Measurements from ENCODE around the gene ABHD2.

ABHD2 gene

GRCh38 chr15:89108835-89109234 lies 20.6 kb downstream of the ABHD2 start:
- peaks cover 8% of the 10 kb centered on the region for H3K36me3 ChIP-seq (ENCODE audit: control insufficient read depth, insufficient read depth, low read length)
- DNase-seq: no peak
- no peak overlapping the region for H3K4me3 ChIP-seq (ENCODE audit: insufficient read depth, low read depth, low read length, poor library complexity, severe bottlenecking)
- no peaks in the 10 kb centered on the region for H3K27me3 ChIP-seq (replicated peaks; ENCODE audit: control insufficient read depth, insufficient read depth, low read length, poor library complexity, severe bottlenecking)
- no peaks in the 10 kb centered on the region for H3K9me3 ChIP-seq (ENCODE audit: control insufficient read depth, low read length)
- no peak overlapping the region for H3K27ac ChIP-seq (ENCODE audit: insufficient read depth, low read length, poor library complexity, severe bottlenecking)
- H3K4me1 ChIP-seq (ENCODE audit: control insufficient read depth, insufficient read depth, low read length, poor library complexity, severe bottlenecking): no peaks in the 10 kb centered on the region

DNA sequence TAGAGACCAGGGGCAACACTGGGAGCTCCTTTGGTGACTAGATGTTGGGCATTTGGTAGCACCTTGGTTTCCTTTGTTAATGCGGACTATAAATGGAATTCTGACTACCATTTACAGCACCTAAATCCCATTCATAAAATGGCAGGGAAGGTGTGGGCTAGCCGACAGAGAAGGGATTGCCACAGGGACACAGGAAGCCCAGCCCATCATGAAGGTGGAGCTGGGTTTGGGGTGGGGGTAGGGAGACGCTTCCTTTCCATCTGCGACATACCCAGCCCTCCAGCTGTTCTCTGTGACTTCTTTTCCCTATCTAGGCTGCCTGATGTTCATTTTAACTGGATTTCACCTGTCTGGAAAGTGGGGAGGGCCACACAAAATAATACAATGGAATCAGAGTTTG lies 21.0 kb downstream of the ABHD2 start:
- Histone ChIP-seq H3K27ac (ENCODE audit: insufficient read depth, low read length, poor library complexity, severe bottlenecking) (no peak overlapping the region), H3K36me3 (ENCODE audit: control insufficient read depth, insufficient read depth, low read length) (peaks cover 7% of the 10 kb centered on the region), H3K27me3 (replicated peaks; ENCODE audit: control insufficient read depth, insufficient read depth, low read length, poor library complexity, severe bottlenecking) (no peaks in the 10 kb centered on the region), H3K9me3 (ENCODE audit: control insufficient read depth, low read length) (no peaks in the 10 kb centered on the region), H3K4me3 (ENCODE audit: insufficient read depth, low read depth, low read length, poor library complexity, severe bottlenecking) (no peak overlapping the region), H3K4me1 (ENCODE audit: control insufficient read depth, insufficient read depth, low read length, poor library complexity, severe bottlenecking) (no peaks in the 10 kb centered on the region)
- no peak for DNase-seq

DNA sequence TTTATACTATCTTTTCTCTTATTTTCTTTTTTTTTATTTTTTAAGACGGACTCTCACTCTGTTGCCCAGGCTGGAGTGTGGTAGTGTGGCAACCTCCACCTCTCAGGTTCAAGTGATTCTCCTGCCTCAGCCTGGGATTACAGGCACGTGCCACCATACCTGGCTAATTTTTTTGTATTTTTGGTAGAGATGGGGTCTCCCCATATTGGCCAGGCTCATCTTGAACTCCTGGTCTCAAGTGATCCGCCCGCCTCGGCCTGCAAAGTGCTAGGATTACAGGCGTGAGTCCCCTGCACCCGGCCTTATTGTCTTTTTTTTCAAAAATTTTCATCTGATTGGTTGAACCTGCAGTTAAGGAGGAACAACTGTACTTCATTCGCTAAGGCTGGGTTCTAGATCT lies 21.8 kb downstream of the ABHD2 start:
- Histone ChIP-seq H3K27ac (ENCODE audit: insufficient read depth, low read length, poor library complexity, severe bottlenecking) (no peak overlapping the region), H3K36me3 (ENCODE audit: control insufficient read depth, insufficient read depth, low read length) (peaks cover 4% of the 10 kb centered on the region), H3K27me3 (replicated peaks; ENCODE audit: control insufficient read depth, insufficient read depth, low read length, poor library complexity, severe bottlenecking) (no peaks in the 10 kb centered on the region), H3K9me3 (ENCODE audit: control insufficient read depth, low read length) (no peaks in the 10 kb centered on the region), H3K4me1 (ENCODE audit: control insufficient read depth, insufficient read depth, low read length, poor library complexity, severe bottlenecking) (no peaks in the 10 kb centered on the region), H3K4me3 (ENCODE audit: insufficient read depth, low read depth, low read length, poor library complexity, severe bottlenecking) (no peak overlapping the region)
- DNase-seq: no peak

DNA sequence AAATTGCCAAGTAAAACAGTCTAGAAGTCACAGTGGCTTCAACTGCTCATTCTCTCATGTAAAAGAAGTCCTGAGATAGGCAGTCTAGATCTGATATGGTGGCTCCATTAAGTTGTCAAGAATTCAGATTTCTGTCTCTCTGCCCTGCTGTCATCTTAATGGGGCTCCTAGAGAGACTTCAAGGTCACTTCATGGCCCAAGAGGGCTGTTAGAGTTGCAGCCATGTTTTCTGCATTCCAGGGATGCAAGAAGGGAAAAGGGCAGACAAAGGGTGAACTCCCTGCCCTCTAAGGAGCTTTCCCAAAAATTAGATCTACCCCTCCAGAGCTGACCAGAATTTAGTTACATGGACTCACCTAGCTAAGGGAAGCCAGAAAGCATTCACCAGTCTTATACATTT lies 23.1 kb downstream of the ABHD2 start:
- no peaks in the 10 kb centered on the region for H3K9me3 ChIP-seq (ENCODE audit: control insufficient read depth, low read length)
- no peak for DNase-seq
- no peak overlapping the region for H3K4me3 ChIP-seq (ENCODE audit: insufficient read depth, low read depth, low read length, poor library complexity, severe bottlenecking)
- peaks cover 6% of the 10 kb centered on the region for H3K36me3 ChIP-seq (ENCODE audit: control insufficient read depth, insufficient read depth, low read length)
- no peaks in the 10 kb centered on the region for H3K4me1 ChIP-seq (ENCODE audit: control insufficient read depth, insufficient read depth, low read length, poor library complexity, severe bottlenecking)
- no peak overlapping the region for H3K27ac ChIP-seq (ENCODE audit: insufficient read depth, low read length, poor library complexity, severe bottlenecking)
- H3K27me3 ChIP-seq (replicated peaks; ENCODE audit: control insufficient read depth, insufficient read depth, low read length, poor library complexity, severe bottlenecking): no peaks in the 10 kb centered on the region

GRCh38 chr15:89111961-89112340 lies 23.7 kb downstream of the ABHD2 start:
- DNase-seq: no peak
- Histone ChIP-seq H3K27ac (ENCODE audit: insufficient read depth, low read length, poor library complexity, severe bottlenecking) (no peak overlapping the region), H3K36me3 (ENCODE audit: control insufficient read depth, insufficient read depth, low read length) (peaks cover 11% of the 10 kb centered on the region), H3K27me3 (replicated peaks; ENCODE audit: control insufficient read depth, insufficient read depth, low read length, poor library complexity, severe bottlenecking) (no peaks in the 10 kb centered on the region), H3K4me3 (ENCODE audit: insufficient read depth, low read depth, low read length, poor library complexity, severe bottlenecking) (no peak overlapping the region), H3K9me3 (ENCODE audit: control insufficient read depth, low read length) (no peaks in the 10 kb centered on the region), H3K4me1 (ENCODE audit: control insufficient read depth, insufficient read depth, low read length, poor library complexity, severe bottlenecking) (no peaks in the 10 kb centered on the region)

DNA sequence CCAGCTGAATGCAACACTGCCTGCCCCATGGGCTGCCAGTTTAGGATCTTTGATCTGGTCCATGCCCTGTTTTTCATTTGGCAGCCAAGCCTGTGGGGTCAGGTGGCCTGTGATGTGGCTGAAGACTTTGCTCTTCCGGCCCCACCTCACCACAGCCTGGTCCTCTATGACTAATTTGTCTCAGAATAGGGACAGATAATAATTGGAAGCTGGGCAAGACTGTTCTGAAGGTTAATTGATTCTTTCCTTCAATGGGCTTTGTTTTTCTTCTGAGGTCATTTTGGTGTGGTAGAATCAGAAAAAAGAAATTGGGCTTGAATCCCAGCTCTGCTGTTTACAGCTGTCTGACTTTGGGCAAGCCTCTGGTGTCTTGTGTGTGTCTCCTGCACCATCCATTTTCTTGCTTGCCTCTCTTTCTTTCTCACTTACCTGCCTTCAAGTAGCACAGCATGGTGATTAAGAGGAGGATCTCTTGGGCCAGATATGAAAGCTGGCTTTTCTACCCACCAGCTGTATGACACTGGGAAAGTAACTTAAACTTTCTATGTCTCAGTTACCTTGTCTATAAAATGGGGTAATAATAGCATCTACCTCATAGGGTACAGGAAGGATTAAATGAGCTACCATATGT lies 24.2 kb downstream of the ABHD2 start:
- Histone ChIP-seq H3K9me3 (ENCODE audit: control insufficient read depth, low read length) (no peaks in the 10 kb centered on the region), H3K4me3 (ENCODE audit: insufficient read depth, low read depth, low read length, poor library complexity, severe bottlenecking) (no peak overlapping the region), H3K4me1 (ENCODE audit: control insufficient read depth, insufficient read depth, low read length, poor library complexity, severe bottlenecking) (no peaks in the 10 kb centered on the region), H3K27ac (ENCODE audit: insufficient read depth, low read length, poor library complexity, severe bottlenecking) (no peak overlapping the region), H3K27me3 (replicated peaks; ENCODE audit: control insufficient read depth, insufficient read depth, low read length, poor library complexity, severe bottlenecking) (no peaks in the 10 kb centered on the region), H3K36me3 (ENCODE audit: control insufficient read depth, insufficient read depth, low read length) (peaks cover 17% of the 10 kb centered on the region)
- DNase-seq: no peak

GRCh38 chr15:89113296-89114024 lies 25.2 kb downstream of the ABHD2 start:
- Histone ChIP-seq H3K27me3 (replicated peaks; ENCODE audit: control insufficient read depth, insufficient read depth, low read length, poor library complexity, severe bottlenecking) (no peaks in the 10 kb centered on the region), H3K36me3 (ENCODE audit: control insufficient read depth, insufficient read depth, low read length) (peaks cover 24% of the 10 kb centered on the region), H3K4me1 (ENCODE audit: control insufficient read depth, insufficient read depth, low read length, poor library complexity, severe bottlenecking) (no peaks in the 10 kb centered on the region), H3K9me3 (ENCODE audit: control insufficient read depth, low read length) (no peaks in the 10 kb centered on the region), H3K27ac (ENCODE audit: insufficient read depth, low read length, poor library complexity, severe bottlenecking) (no peak overlapping the region), H3K4me3 (ENCODE audit: insufficient read depth, low read depth, low read length, poor library complexity, severe bottlenecking) (no peak overlapping the region)
- DNase-seq: no peak

DNA sequence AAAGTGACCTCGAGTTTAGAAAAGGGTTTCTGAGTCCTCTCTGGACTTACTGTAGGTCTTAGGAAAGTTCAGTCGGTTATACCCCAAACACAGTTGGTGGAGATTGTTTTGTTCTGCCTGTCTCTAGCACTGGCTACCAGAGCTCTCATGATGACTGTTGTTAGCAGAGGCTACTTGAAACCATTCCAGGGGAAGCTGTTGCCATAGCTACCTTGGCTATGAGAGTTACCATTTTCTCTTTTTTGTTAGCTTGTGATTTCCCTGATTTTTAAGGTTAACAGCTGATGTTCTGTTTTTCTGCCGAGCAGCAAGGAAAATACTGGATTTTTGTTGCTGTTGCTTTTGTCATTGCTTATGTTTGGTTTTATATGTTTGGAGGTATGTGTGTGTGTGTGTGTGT lies 26.7 kb downstream of the ABHD2 start:
- no peak for DNase-seq
- no peaks in the 10 kb centered on the region for H3K4me1 ChIP-seq (ENCODE audit: control insufficient read depth, insufficient read depth, low read length, poor library complexity, severe bottlenecking)
- no peak overlapping the region for H3K27ac ChIP-seq (ENCODE audit: insufficient read depth, low read length, poor library complexity, severe bottlenecking)
- H3K9me3 ChIP-seq (ENCODE audit: control insufficient read depth, low read length): no peaks in the 10 kb centered on the region
- H3K36me3 ChIP-seq (ENCODE audit: control insufficient read depth, insufficient read depth, low read length): peaks cover 40% of the 10 kb centered on the region
- no peak overlapping the region for H3K4me3 ChIP-seq (ENCODE audit: insufficient read depth, low read depth, low read length, poor library complexity, severe bottlenecking)
- no peaks in the 10 kb centered on the region for H3K27me3 ChIP-seq (replicated peaks; ENCODE audit: control insufficient read depth, insufficient read depth, low read length, poor library complexity, severe bottlenecking)

GRCh38 chr15:89115547-89115946 lies 27.3 kb downstream of the ABHD2 start:
- Histone ChIP-seq H3K27ac (ENCODE audit: insufficient read depth, low read length, poor library complexity, severe bottlenecking) (no peak overlapping the region), H3K4me3 (ENCODE audit: insufficient read depth, low read depth, low read length, poor library complexity, severe bottlenecking) (no peak overlapping the region), H3K27me3 (replicated peaks; ENCODE audit: control insufficient read depth, insufficient read depth, low read length, poor library complexity, severe bottlenecking) (no peaks in the 10 kb centered on the region), H3K36me3 (ENCODE audit: control insufficient read depth, insufficient read depth, low read length) (peaks cover 40% of the 10 kb centered on the region), H3K9me3 (ENCODE audit: control insufficient read depth, low read length) (no peaks in the 10 kb centered on the region), H3K4me1 (ENCODE audit: control insufficient read depth, insufficient read depth, low read length, poor library complexity, severe bottlenecking) (no peaks in the 10 kb centered on the region)
- no peak for DNase-seq

DNA sequence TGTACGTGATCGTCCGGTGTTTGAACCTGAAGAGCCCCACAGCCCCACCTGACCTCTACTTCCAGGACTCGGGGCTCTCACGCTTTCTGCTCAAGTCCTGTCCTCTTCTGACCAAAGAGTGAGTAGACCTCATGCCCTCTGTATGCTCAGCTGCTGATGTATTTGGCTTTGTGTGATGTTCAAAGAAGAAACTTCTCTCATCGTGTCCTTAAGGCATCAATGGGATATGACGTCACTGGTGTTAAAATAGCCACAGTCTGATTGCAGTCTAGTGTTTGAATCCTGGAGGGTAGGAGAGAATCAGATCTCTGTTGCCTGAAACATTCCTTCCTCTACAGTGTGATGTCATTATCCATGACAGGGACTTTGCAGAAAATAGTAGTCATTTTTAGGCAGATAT lies 28.1 kb downstream of the ABHD2 start:
- Histone ChIP-seq H3K27me3 (replicated peaks; ENCODE audit: control insufficient read depth, insufficient read depth, low read length, poor library complexity, severe bottlenecking) (no peaks in the 10 kb centered on the region), H3K9me3 (ENCODE audit: control insufficient read depth, low read length) (no peaks in the 10 kb centered on the region), H3K36me3 (ENCODE audit: control insufficient read depth, insufficient read depth, low read length) (peaks cover 48% of the 10 kb centered on the region), H3K27ac (ENCODE audit: insufficient read depth, low read length, poor library complexity, severe bottlenecking) (no peak overlapping the region), H3K4me1 (ENCODE audit: control insufficient read depth, insufficient read depth, low read length, poor library complexity, severe bottlenecking) (no peaks in the 10 kb centered on the region), H3K4me3 (ENCODE audit: insufficient read depth, low read depth, low read length, poor library complexity, severe bottlenecking) (no peak overlapping the region)
- DNase-seq: no peak
